HepG2 (cell line): ENCODE measurements around the gene WSCD1. TPM values are rescaled to one million over a fixed set of nuclear protein-coding genes. Genes with fewer than 3 reads are reported as not detected.

Experiments
- ATAC-seq: fragments of 200-7000 bp; cut with Tn5 transposase; 3 replicates; pipeline ENCODE4 v1.9.1; 2020; ENCODE audit warnings: mild to moderate bottlenecking, moderate library complexity
- BruUV-seq: library from RNA; stranded (reverse); fragments of 400-500 nt; replicated peaks from 2 replicates; lab custom pipeline; 2021; lab: Mats Ljungman, UMichigan
- CTCF ChIA-PET: fragments of 300-600 bp; formaldehyde crosslinking; extraction: SDS; loops from one replicate; lab custom pipeline; 2021; ENCODE audit warnings: low total read pairs, inconsistent platforms, low intra/inter-chr PET ratio; lab: Yijun Ruan, JAX
- POLR2A ChIA-PET: fragments of 350-600 bp; sonication (Branson Sonifier 250); formaldehyde crosslinking; loops from one replicate; lab custom pipeline; 2020; ENCODE audit warnings: antibody characterized with exemption, inconsistent platforms; lab: Yijun Ruan, JAX
- DNase-seq: peaks from one replicate; pipeline ENCODE4 v3.0.0-alpha.2; 2015; ENCODE audit warnings: low spot score
- FAIRE-seq: peaks from 3 replicates; lab custom pipeline; 2011; peaks lifted over from hg19 to GRCh38; lab: Jason Lieb, UNC
- H2AFZ ChIP-seq: one replicate; pipeline ENCODE4 v1.6.1; 2011; ENCODE audit warnings: low read length, inconsistent platforms
- H3K27ac ChIP-seq: fragments of 300-600 bp; 3 replicates; pipeline ENCODE4 v1.8.0; 2011; ENCODE audit warnings: mixed run types, mild to moderate bottlenecking, mixed read lengths, low read length, inconsistent platforms; ENCODE audit not compliant: insufficient read depth; ENCODE audit errors: extremely low read length
- H3K27me3 ChIP-seq, 2 experiments: fragments of 200-600 bp in 1 of 2; 2 replicates in 1 of 2; 3 replicates in 1 of 2; pipeline versions ENCODE4 v1.6.0 to v1.8.0; 2011; ENCODE audit warnings: low read length in 2 of 2, mild to moderate bottlenecking in 2 of 2, moderate library complexity in 2 of 2, inconsistent platforms in 1 of 2; ENCODE audit not compliant: insufficient read depth in 2 of 2, control insufficient read depth in 1 of 2
- H3K36me3 ChIP-seq, 2 experiments: fragments of 200-600 bp in 1 of 2; replicated peaks in 1 of 2; 2 replicates in 1 of 2; 3 replicates in 1 of 2; pipeline versions ENCODE4 v1.5.1 to v1.8.0; 2011; ENCODE audit warnings: low read length in 2 of 2, inconsistent platforms in 1 of 2; ENCODE audit not compliant: insufficient read depth in 2 of 2, control insufficient read depth in 1 of 2
- H3K4me1 ChIP-seq: 2 replicates; pipeline ENCODE4 v1.5.1; 2012; ENCODE audit warnings: low read length, inconsistent platforms; ENCODE audit not compliant: insufficient read depth
- H3K4me2 ChIP-seq: 2 replicates; pipeline ENCODE4 v1.6.0; 2011; ENCODE audit warnings: low read depth, low read length, inconsistent platforms
- H3K4me3 ChIP-seq, 3 experiments: fragments of 200-600 bp in 1 of 3; sonication (generic), shearing (Covaris generic) in 1 of 3; replicated peaks in 1 of 3; 2 replicates each; pipeline ENCODE4 v1.5.1; 2011 to 2016; ENCODE audit warnings: low read length in 3 of 3, inconsistent platforms in 2 of 3, low read depth in 2 of 3, mild to moderate bottlenecking in 2 of 3, control low read depth in 1 of 3, mixed read lengths in 1 of 3; ENCODE audit not compliant: insufficient read depth in 1 of 3
- H3K79me2 ChIP-seq: one replicate; pipeline ENCODE4 v1.6.1; 2011; ENCODE audit warnings: low read length, inconsistent platforms; ENCODE audit not compliant: insufficient read depth
- H3K9ac ChIP-seq: 2 replicates; pipeline ENCODE4 v1.6.0; 2011; ENCODE audit warnings: mild to moderate bottlenecking, low read depth, low read length, inconsistent platforms; ENCODE audit not compliant: insufficient read depth
- H3K9me3 ChIP-seq: 2 replicates; pipeline ENCODE4 v1.5.1; 2012; ENCODE audit warnings: mild to moderate bottlenecking, low read length
- H4K20me1 ChIP-seq: 2 replicates; pipeline ENCODE4 v1.6.0; 2011; ENCODE audit warnings: inconsistent platforms, mild to moderate bottlenecking, low read length, moderate library complexity; ENCODE audit not compliant: insufficient read depth
- EED ChIP-seq: sonication (generic); formaldehyde crosslinking; IDR thresholded peaks from 2 replicates; pipeline ENCODE4 v1.5.0; 2020; ENCODE audit warnings: mild to moderate bottlenecking, missing genetic modification reagents
- HOXA5 ChIP-seq: sonication (generic); formaldehyde crosslinking; IDR thresholded peaks from 2 replicates; pipeline ENCODE4 v1.4.0; 2020; ENCODE audit warnings: missing genetic modification reagents
- KDM5A ChIP-seq: fragments of 200-600 bp; sonication (generic); IDR thresholded peaks from 2 replicates; pipeline ENCODE4 v1.7.0; 2018; ENCODE audit warnings: antibody characterized with exemption, mild to moderate bottlenecking, low read length, borderline replicate concordance
- MEIS2 ChIP-seq: sonication (generic); formaldehyde crosslinking; IDR thresholded peaks from 2 replicates; pipeline ENCODE4 v1.9.0; 2021; ENCODE audit warnings: mild to moderate bottlenecking, missing genetic modification reagents
- SUZ12 ChIP-seq: fragments of 150-350 bp; IDR thresholded peaks from 2 replicates; pipeline ENCODE4 v1.6.1; 2014; ENCODE audit warnings: low read depth, low read length
- ZNF329 ChIP-seq: sonication (generic); formaldehyde crosslinking; IDR thresholded peaks from 2 replicates; pipeline ENCODE4 v1.9.0; 2021; ENCODE audit warnings: low read depth, mild to moderate bottlenecking, missing genetic modification reagents
- ZNF350 ChIP-seq: sonication (generic); formaldehyde crosslinking; IDR thresholded peaks from 2 replicates; pipeline ENCODE4 v1.4.0; 2020; ENCODE audit warnings: mild to moderate bottlenecking, low read depth, missing genetic modification reagents, borderline replicate concordance
- WGBS: methylation state at CpG from one replicate; pipeline ENCODE4 v1.1.6; 2017; ENCODE audit warnings: low lambda C conversion rate; 5-methylcytosine and 5-hydroxymethylcytosine counted together
- in situ Hi-C: cut with HindIII; loops from 2 replicates; pipeline ENCODE4 v1.10.0; 2017; ENCODE audit warnings: low pct_unique_long_range_greater_than_20kb; ENCODE audit not compliant: extremely low pct_ligation_motif_present
- intact Hi-C: fragments of 100-400 bp; cut with micrococcal nuclease; formaldehyde crosslinking; loops from one replicate; pipeline ENCODE4 v1.10.0; 2022; ENCODE audit not compliant: unreplicated experiment
- polyA plus RNA-seq, 8 experiments: library from polyadenylated mRNA; depleted of rRNA in 3 of 8; stranded (reverse) in 7 of 8; unstranded in 1 of 8; fragments of >200 nt; fragmentation: Illumina TruSeq in 4 of 8; extraction: Trizol in 4 of 8; gene quantifications; 2 replicates each; pipeline versions ENCODE4 v1.2.1 to v1.2.3, GENCODE V29; 2011 to 2016; ENCODE audit warnings: low read depth in 4 of 8, missing spikeins in 1 of 8, mixed read lengths in 1 of 8; ENCODE audit not compliant: insufficient read depth in 1 of 8
- total RNA-seq, 5 experiments: library from RNA; depleted of rRNA; stranded (reverse); fragments of >200 nt; fragmentation: Illumina TruSeq; extraction: Trizol; gene quantifications; 2 replicates each; pipeline ENCODE4 v1.2.3, GENCODE V29; 2016; ENCODE audit warnings: low read depth in 1 of 5
- TF ChIP-seq, protein P1 (sequence below): sonication (generic); formaldehyde crosslinking; IDR thresholded peaks from 2 replicates; pipeline ENCODE4 v1.5.1; 2020; ENCODE audit warnings: mild to moderate bottlenecking, missing genetic modification reagents, moderate library complexity
- TF ChIP-seq, protein P2 (sequence below): sonication (generic); formaldehyde crosslinking; IDR thresholded peaks from 2 replicates; pipeline ENCODE4 v1.8.0; 2023; ENCODE audit warnings: mild to moderate bottlenecking, missing genetic modification reagents
- TF ChIP-seq, protein P3 (sequence below): sonication (generic); formaldehyde crosslinking; IDR thresholded peaks from 2 replicates; pipeline ENCODE4 v1.4.0; 2020; ENCODE audit warnings: missing genetic modification reagents
- TF ChIP-seq, protein P4 (sequence below): sonication (generic); formaldehyde crosslinking; conservative IDR thresholded peaks from 2 replicates; pipeline ENCODE4 v1.4.0; 2020; ENCODE audit warnings: mild to moderate bottlenecking, missing genetic modification reagents, moderate library complexity

WSCD1 gene
- total and polyA plus RNA-seq, 2 of the 13 experiments (the other 11 are each of a cell fraction or from before 2014, with no cell fraction given), result 0.24 to 2.7 TPM

DNA sequence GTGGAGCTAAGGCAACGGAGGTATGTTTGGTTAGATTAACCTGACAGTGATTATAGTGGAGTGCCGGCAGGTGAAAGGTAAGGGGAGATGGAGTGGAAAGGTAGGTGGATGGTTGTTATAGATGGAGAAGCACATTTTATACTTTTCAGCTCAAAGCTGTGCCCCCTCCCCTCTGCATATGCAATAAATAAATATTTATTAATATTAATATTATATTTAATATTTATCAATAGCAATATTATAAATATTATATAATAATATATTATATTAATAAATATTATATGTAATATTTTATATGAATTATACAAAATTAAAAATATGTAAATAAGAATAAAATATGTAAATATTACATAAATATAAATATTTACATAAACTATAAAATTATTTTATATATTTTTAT is 70.0 kb downstream of the WSCD1 start:
- H3K4me2 ChIP-seq, result no peak overlapping the region
- 37% methylated on average over 2 of the region's 2 CpGs for WGBS
- H3K9ac ChIP-seq, result no peak overlapping the region
- intact Hi-C loops, result no loop called here
- ATAC-seq, result no peak
- no peak for FAIRE-seq
- peaks cover 0 to 6% of the 10 kb centered on the region in 2 experiments; a peak in 1 of 5 replicates for H3K27me3 ChIP-seq
- no peaks in the 10 kb centered on the region for H3K4me1 ChIP-seq
- H3K36me3 ChIP-seq, result no peaks in the 10 kb centered on the region
- H4K20me1 ChIP-seq, result no peaks in the 10 kb centered on the region
- TF ChIP-seq KDM5A (no peak), ZNF329 (CRISPR knock-in tag) (no peak), HOXA5 (no peak), ZNF350 (CRISPR knock-in tag) (no peak), SUZ12 (no peak), EED (CRISPR knock-in tag) (no peak), MEIS2 (CRISPR knock-in tag) (no peak)
- TF ChIP-seq, protein P1, sequence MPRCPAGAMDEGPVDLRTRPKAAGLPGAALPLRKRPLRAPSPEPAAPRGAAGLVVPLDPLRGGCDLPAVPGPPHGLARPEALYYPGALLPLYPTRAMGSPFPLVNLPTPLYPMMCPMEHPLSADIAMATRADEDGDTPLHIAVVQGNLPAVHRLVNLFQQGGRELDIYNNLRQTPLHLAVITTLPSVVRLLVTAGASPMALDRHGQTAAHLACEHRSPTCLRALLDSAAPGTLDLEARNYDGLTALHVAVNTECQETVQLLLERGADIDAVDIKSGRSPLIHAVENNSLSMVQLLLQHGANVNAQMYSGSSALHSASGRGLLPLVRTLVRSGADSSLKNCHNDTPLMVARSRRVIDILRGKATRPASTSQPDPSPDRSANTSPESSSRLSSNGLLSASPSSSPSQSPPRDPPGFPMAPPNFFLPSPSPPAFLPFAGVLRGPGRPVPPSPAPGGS (CRISPR knock-in tag), result no peak
- TF ChIP-seq, protein P2, sequence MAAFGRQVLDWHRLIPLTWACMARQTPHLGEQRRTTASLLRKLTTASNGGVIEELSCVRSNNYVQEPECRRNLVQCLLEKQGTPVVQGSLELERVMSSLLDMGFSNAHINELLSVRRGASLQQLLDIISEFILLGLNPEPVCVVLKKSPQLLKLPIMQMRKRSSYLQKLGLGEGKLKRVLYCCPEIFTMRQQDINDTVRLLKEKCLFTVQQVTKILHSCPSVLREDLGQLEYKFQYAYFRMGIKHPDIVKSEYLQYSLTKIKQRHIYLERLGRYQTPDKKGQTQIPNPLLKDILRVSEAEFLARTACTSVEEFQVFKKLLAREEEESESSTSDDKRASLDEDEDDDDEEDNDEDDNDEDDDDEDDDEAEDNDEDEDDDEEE, result no peak
- TF ChIP-seq, protein P3, sequence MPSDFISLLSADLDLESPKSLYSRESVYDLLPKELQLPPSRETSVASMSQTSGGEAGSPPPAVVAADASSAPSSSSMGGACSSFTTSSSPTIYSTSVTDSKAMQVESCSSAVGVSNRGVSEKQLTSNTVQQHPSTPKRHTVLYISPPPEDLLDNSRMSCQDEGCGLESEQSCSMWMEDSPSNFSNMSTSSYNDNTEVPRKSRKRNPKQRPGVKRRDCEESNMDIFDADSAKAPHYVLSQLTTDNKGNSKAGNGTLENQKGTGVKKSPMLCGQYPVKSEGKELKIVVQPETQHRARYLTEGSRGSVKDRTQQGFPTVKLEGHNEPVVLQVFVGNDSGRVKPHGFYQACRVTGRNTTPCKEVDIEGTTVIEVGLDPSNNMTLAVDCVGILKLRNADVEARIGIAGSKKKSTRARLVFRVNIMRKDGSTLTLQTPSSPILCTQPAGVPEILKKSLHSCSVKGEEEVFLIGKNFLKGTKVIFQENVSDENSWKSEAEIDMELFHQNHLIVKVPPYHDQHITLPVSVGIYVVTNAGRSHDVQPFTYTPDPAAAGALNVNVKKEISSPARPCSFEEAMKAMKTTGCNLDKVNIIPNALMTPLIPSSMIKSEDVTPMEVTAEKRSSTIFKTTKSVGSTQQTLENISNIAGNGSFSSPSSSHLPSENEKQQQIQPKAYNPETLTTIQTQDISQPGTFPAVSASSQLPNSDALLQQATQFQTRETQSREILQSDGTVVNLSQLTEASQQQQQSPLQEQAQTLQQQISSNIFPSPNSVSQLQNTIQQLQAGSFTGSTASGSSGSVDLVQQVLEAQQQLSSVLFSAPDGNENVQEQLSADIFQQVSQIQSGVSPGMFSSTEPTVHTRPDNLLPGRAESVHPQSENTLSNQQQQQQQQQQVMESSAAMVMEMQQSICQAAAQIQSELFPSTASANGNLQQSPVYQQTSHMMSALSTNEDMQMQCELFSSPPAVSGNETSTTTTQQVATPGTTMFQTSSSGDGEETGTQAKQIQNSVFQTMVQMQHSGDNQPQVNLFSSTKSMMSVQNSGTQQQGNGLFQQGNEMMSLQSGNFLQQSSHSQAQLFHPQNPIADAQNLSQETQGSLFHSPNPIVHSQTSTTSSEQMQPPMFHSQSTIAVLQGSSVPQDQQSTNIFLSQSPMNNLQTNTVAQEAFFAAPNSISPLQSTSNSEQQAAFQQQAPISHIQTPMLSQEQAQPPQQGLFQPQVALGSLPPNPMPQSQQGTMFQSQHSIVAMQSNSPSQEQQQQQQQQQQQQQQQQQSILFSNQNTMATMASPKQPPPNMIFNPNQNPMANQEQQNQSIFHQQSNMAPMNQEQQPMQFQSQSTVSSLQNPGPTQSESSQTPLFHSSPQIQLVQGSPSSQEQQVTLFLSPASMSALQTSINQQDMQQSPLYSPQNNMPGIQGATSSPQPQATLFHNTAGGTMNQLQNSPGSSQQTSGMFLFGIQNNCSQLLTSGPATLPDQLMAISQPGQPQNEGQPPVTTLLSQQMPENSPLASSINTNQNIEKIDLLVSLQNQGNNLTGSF (CRISPR knock-in tag), result no peak
- TF ChIP-seq, protein P4, sequence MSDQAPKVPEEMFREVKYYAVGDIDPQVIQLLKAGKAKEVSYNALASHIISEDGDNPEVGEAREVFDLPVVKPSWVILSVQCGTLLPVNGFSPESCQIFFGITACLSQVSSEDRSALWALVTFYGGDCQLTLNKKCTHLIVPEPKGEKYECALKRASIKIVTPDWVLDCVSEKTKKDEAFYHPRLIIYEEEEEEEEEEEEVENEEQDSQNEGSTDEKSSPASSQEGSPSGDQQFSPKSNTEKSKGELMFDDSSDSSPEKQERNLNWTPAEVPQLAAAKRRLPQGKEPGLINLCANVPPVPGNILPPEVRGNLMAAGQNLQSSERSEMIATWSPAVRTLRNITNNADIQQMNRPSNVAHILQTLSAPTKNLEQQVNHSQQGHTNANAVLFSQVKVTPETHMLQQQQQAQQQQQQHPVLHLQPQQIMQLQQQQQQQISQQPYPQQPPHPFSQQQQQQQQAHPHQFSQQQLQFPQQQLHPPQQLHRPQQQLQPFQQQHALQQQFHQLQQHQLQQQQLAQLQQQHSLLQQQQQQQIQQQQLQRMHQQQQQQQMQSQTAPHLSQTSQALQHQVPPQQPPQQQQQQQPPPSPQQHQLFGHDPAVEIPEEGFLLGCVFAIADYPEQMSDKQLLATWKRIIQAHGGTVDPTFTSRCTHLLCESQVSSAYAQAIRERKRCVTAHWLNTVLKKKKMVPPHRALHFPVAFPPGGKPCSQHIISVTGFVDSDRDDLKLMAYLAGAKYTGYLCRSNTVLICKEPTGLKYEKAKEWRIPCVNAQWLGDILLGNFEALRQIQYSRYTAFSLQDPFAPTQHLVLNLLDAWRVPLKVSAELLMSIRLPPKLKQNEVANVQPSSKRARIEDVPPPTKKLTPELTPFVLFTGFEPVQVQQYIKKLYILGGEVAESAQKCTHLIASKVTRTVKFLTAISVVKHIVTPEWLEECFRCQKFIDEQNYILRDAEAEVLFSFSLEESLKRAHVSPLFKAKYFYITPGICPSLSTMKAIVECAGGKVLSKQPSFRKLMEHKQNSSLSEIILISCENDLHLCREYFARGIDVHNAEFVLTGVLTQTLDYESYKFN (CRISPR knock-in tag), result no peak
- TF ChIP-seq, all 625 proteins: peak for 0
- H2AFZ ChIP-seq, result no peak overlapping the region
- in situ Hi-C loops, result no loop called here
- no peak overlapping the region for H3K27ac ChIP-seq
- ChIA-PET POLR2A (no interaction called here), CTCF (no interaction called here)
- no peaks in the 10 kb centered on the region for H3K9me3 ChIP-seq
- H3K4me3 ChIP-seq, result no peak overlapping the region
- no peaks in the 10 kb centered on the region for H3K79me2 ChIP-seq
- no TSS peak for BruUV-seq
- no peak for DNase-seq
